Esophagus muscularis mucosa (tissue), 4 donors: ENCODE data around the gene PHACTR4. TPM values are rescaled to one million over a fixed set of nuclear protein-coding genes. Genes with fewer than 3 reads are reported as not detected.
"Not testable (repeated sequence)": the region's sequence is repeated elsewhere in the genome, so short reads cannot be mapped to it uniquely, and the experiment has no call there.

Experiments
- DNase-seq: peaks from one replicate; pipeline ENCODE4 v3.0.0-alpha.2; 2017; ENCODE audit errors: extremely low spot score
- H3K27ac ChIP-seq, 4 donors: fragments of 200-600 bp; sonication (generic); replicated peaks in 1 of 4; 1 replicate in 3 of 4; 2 replicates in 1 of 4; pipeline ENCODE4 v1.5.1; 2016 to 2019; ENCODE audit warnings: mild to moderate bottlenecking in 1 of 4
- H3K27me3 ChIP-seq, 4 donors: fragments of 200-600 bp; sonication (generic); one replicate each; pipeline versions ENCODE4 v1.5.1 to v1.6.0; 2016 to 2019
- H3K36me3 ChIP-seq, 4 donors: fragments of 200-600 bp; sonication (generic); one replicate each; pipeline ENCODE4 v1.5.1; 2016 to 2019
- H3K4me1 ChIP-seq, 4 donors: fragments of 200-600 bp; sonication (generic); one replicate each; pipeline ENCODE4 v1.5.1; 2016 to 2019
- H3K4me3 ChIP-seq, 4 donors: fragments of 200-600 bp; sonication (generic); 1 replicate in 2 of 4; 2 replicates in 2 of 4; pipeline ENCODE4 v1.5.1; 2016 to 2019; ENCODE audit warnings: mild to moderate bottlenecking in 4 of 4, moderate library complexity in 1 of 4
- H3K9me3 ChIP-seq, 4 donors: fragments of 200-600 bp; sonication (generic); 1 replicate in 3 of 4; 2 replicates in 1 of 4; pipeline ENCODE4 v1.5.1; 2016 to 2019
- CTCF ChIP-seq, 3 experiments: fragments of 200-600 bp in 2 of 3; fragments of 450-650 bp in 1 of 3; sonication (generic) in 2 of 3; IDR thresholded peaks; one replicate each; pipeline ENCODE4 v1.5.1; 2017 to 2019; ENCODE audit warnings: antibody characterized with exemption in 3 of 3, mild to moderate bottlenecking in 2 of 3, moderate library complexity in 1 of 3
- EP300 ChIP-seq: sonication (generic); formaldehyde crosslinking; IDR thresholded peaks from one replicate; pipeline ENCODE4 v1.6.1; 2017; ENCODE audit warnings: antibody characterized with exemption
- POLR2A ChIP-seq: fragments of 450-650 bp; IDR thresholded peaks from one replicate; pipeline ENCODE4 v1.6.1; 2017; ENCODE audit warnings: antibody characterized with exemption, moderate library complexity, mild to moderate bottlenecking, low read depth
- POLR2AphosphoS5 ChIP-seq, 2 donors: sonication (generic); formaldehyde crosslinking; IDR thresholded peaks; one replicate each; pipeline ENCODE4 v1.6.1; 2017; ENCODE audit warnings: antibody characterized with exemption in 2 of 2
- WGBS: methylation state at CpG from one replicate; pipeline ENCODE4 v1.1.5; 2018; 5-methylcytosine and 5-hydroxymethylcytosine counted together
- intact Hi-C: fragments of 100-400 bp; cut with DNase I; formaldehyde crosslinking; loops from one replicate; pipeline ENCODE4 v1.15.1; 2023
- total RNA-seq, 4 donors: library from RNA; depleted of rRNA; stranded (reverse); fragments of >200 nt; gene quantifications; one replicate each; pipeline versions ENCODE4 v1.1.0 to v1.2.1, GENCODE V29; 2016

Gene PHACTR4
- total RNA-seq, 4 donors from 2014 or later: 21.0 to 32.4 (median 27.7) TPM

DNA sequence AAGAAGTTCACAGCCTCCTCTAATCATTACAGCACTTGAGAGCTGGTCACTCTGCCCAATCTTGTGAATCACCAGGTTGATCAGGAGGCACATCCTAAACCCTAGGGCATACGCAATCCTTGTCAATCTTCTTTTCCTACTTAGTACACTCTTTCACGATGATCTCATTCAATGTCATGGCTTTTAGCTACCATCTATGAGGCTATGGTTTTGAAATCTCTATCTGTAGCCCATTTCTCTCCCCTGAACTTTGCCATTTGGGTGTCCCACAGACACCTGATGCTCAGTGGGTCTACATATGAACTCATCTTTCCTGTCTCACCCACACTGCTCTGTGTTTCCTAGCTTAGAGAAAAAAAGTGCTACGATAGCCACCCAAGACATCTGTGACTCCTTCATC, 42.6 kb upstream of the PHACTR4 start:
- peaks cover 15 to 25% (median 21%) of the 10 kb centered on the region in 4 donors for H3K4me1 ChIP-seq
- intact Hi-C loops: loop anchor here (5.0 kb wide), 2 partner anchors 65 to 80 kb away; no protein-coding TSS in a partner anchor
- 90% methylated on average over 3 of the region's 3 CpGs for WGBS
- no peak overlapping the region for H3K27ac ChIP-seq
- H3K27me3 ChIP-seq: peaks cover 0 to 5% (median 0%) of the 10 kb centered on the region in 4 donors
- H3K4me3 ChIP-seq: no peak overlapping the region
- TF ChIP-seq CTCF (IDR thresholded peaks at IDR 0.05): no peak
- TF ChIP-seq EP300: no peak
- TF ChIP-seq POLR2A: no peak
- TF ChIP-seq POLR2AphosphoS5 (IDR thresholded peaks at IDR 0.05): no peak
- no peak for DNase-seq
- H3K36me3 ChIP-seq: peaks cover 6 to 15% (median 9%) of the 10 kb centered on the region in 4 donors
- no peaks in the 10 kb centered on the region for H3K9me3 ChIP-seq

- not testable (repeated sequence) for H3K9me3 ChIP-seq, DNase-seq, H3K4me3 ChIP-seq, H3K27me3 ChIP-seq, H3K27ac ChIP-seq
- intact Hi-C loops: loop anchor here (5.0 kb wide), 2 partner anchors 65 to 80 kb away; no protein-coding TSS in a partner anchor
- 89% methylated on average over 11 of the region's 11 CpGs for WGBS
- H3K4me1 ChIP-seq: peaks cover 15 to 25% (median 21%) of the 10 kb centered on the region in 4 donors
- peaks cover 11 to 19% (median 13%) of the 10 kb centered on the region in 4 donors for H3K36me3 ChIP-seq
Observed at GRCh38 chr1:28327431-28327830, 42.1 kb upstream of the PHACTR4 start.

DNA sequence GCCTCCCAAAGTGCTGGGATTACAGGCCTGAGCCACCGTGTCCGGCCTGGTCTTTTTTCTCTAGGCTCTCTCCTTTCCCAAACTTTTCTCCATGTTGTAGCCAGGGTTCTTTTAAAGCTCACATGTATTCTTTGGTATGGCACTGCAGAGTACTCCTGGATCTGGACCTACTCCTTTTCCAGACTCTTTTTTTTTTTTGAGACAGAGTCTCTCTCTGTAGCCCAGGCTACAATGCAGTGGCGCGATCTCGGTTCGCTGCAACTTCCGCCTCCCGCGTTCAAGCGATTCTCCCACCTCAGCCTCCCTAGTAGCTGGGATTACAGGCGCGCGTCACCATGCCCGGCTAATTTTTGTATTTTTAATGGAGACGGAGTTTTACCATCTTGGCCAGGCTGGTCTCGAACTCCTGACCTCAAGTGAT, 41.3 kb upstream of the PHACTR4 start:
- Histone ChIP-seq H3K9me3 (no peaks in the 10 kb centered on the region), H3K27ac (peak overlapping the region; percentile 80 to 90 (median 83)), H3K4me3 (peak overlapping the region; percentile 61 to 69 (median 64)), H3K27me3 (no peaks in the 10 kb centered on the region), H3K4me1 (peaks cover 15 to 25% (median 21%) of the 10 kb centered on the region in 4 donors), H3K36me3 (peaks cover 13 to 27% (median 21%) of the 10 kb centered on the region in 4 donors)
- DNase-seq: no peak
- no peak for TF ChIP-seq POLR2AphosphoS5 (IDR thresholded peaks at IDR 0.05)
- no peak for TF ChIP-seq EP300
- TF ChIP-seq CTCF (IDR thresholded peaks at IDR 0.05): no peak
- no peak for TF ChIP-seq POLR2A
- WGBS: 71% methylated on average over 16 of the region's 16 CpGs
- intact Hi-C loops: loop anchor here (5.0 kb wide), 2 partner anchors 66 to 81 kb away; no protein-coding TSS in a partner anchor

DNA sequence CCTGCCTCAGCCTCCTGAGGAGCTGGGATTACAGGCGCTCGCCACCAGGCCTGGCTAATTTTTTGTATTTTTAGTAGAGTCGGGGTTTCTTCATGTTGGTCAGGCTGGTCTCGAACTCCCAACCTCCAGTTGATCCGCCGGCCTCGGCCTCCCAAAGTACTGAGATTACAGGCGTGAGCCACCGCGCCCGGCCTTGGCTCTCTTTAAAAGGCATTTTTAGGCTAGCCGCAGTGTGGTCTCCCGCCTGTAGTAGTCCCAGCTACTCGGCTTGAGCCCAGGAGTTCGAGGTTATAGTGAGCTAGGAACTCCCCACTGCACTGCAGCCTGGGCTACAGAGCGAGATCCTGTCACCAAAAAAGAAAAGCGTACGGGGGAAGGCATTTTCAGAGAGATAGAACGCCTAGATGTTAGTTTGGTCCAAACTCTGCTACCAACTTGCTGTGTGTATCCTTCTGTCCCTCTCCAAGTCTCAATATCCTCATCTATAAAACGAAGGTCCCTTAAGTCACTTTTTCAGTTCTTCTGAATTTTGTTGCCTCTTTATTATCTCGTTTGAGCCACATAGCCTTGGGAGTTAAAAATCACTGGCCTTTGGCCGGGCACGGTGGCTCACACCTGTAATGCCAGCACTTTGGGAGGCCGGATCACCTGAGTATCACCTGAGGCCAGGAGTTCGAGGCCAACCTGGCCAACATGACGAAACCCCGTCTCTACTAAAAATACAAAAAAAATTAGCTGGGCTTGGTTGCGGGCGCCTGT, 40.0 kb upstream of the PHACTR4 start:
- whole genome bisulfite sequencing: 41% methylated on average over 28 of the region's 29 CpGs
- no peak for TF ChIP-seq EP300
- no peak for TF ChIP-seq POLR2AphosphoS5 (IDR thresholded peaks at IDR 0.05)
- TF ChIP-seq POLR2A: no peak
- no peak for TF ChIP-seq CTCF (IDR thresholded peaks at IDR 0.05)
- peaks cover 15 to 25% (median 21%) of the 10 kb centered on the region in 4 donors for H3K4me1 ChIP-seq
- H3K36me3 ChIP-seq: peaks cover 23 to 41% (median 35%) of the 10 kb centered on the region in 4 donors
- H3K27me3 ChIP-seq: no peaks in the 10 kb centered on the region
- peak overlapping the region; percentile 80 to 90 (median 83) for H3K27ac ChIP-seq
- intact Hi-C loops: loop anchor here (5.0 kb wide), 2 partner anchors 67 to 82 kb away; no protein-coding TSS in a partner anchor
- no peak for DNase-seq
- H3K4me3 ChIP-seq: peak overlapping the region; percentile 61 to 69 (median 64)
- H3K9me3 ChIP-seq: no peaks in the 10 kb centered on the region

- no peaks in the 10 kb centered on the region for H3K27me3 ChIP-seq
- no peaks in the 10 kb centered on the region for H3K4me1 ChIP-seq
- 97% methylated on average over 3 of the region's 3 CpGs for WGBS
- TF ChIP-seq EP300 (no peak), POLR2A (no peak), CTCF (IDR thresholded peaks at IDR 0.05) (no peak), POLR2AphosphoS5 (IDR thresholded peaks at IDR 0.05) (no peak)
- intact Hi-C loops: no loop called here
- H3K36me3 ChIP-seq: peaks cover 19 to 27% (median 23%) of the 10 kb centered on the region in 4 donors
- no peak for DNase-seq
- H3K4me3 ChIP-seq: no peak overlapping the region
- no peaks in the 10 kb centered on the region for H3K9me3 ChIP-seq
- no peak overlapping the region for H3K27ac ChIP-seq
Observed at GRCh38 chr1:28338897-28339296, 30.6 kb upstream of the PHACTR4 start.
